HTERT RPE-1 (cell line): ENCODE measurements around the gene AJUBA.
"Not testable (repeated sequence)": the region's sequence is repeated elsewhere in the genome, so short reads cannot be mapped to it uniquely, and the experiment has no call there.

Experiments used
- in situ Hi-C: fragments of 300-500 bp; cut with MboI; formaldehyde crosslinking; loops from 4 replicates; pipeline ENCODE4 v1.14.3; 2020; ENCODE audit warnings: low sequenced_read_pairs

Gene AJUBA

GRCh38 chr14:22952418-22952817 is 29.9 kb downstream of the AJUBA start:
- in situ Hi-C loops, result no loop called here

- in situ Hi-C loops, result not testable (repeated sequence)
Observed at GRCh38 chr14:22951795-22952194, 30.6 kb downstream of the AJUBA start.

- in situ Hi-C loops, result no loop called here
Observed at GRCh38 chr14:22945642-22946041, 36.7 kb downstream of the AJUBA start.

GRCh38 chr14:22939684-22940083 is 42.7 kb downstream of the AJUBA start:
- in situ Hi-C loops, result no loop called here

- in situ Hi-C loops, result no loop called here
Observed at GRCh38 chr14:22935156-22935555, 47.2 kb downstream of the AJUBA start.

GRCh38 chr14:22932146-22932545 is 50.2 kb downstream of the AJUBA start:
- in situ Hi-C loops, result no loop called here

GRCh38 chr14:22929961-22930364 is 52.4 kb downstream of the AJUBA start:
- in situ Hi-C loops, result no loop called here

- in situ Hi-C loops, result no loop called here
Observed at GRCh38 chr14:22929104-22929960, 53.0 kb downstream of the AJUBA start, which contains the start of gene PRMT5. Gene PRMT5 (minus strand): TSS chr14:22929376. CDS start chr14:22929361, 15 bp downstream.

- in situ Hi-C loops, result no loop called here
Observed at GRCh38 chr14:22928237-22929103, 53.9 kb downstream of the AJUBA start.

- in situ Hi-C loops, result no loop called here
Observed at GRCh38 chr14:22926316-22926715, 56.0 kb downstream of the AJUBA start.

- in situ Hi-C loops, result no loop called here
Observed at GRCh38 chr14:22925513-22925912, 56.8 kb downstream of the AJUBA start.

GRCh38 chr14:22923746-22924145 is 58.6 kb downstream of the AJUBA start:
- in situ Hi-C loops, result no loop called here

- in situ Hi-C loops, result no loop called here
Observed at GRCh38 chr14:22922294-22922693, 60.1 kb downstream of the AJUBA start.
